Body of pancreas (tissue), 4 donors: Measurements from ENCODE around the gene ZNF839. TPM values are rescaled to one million over a fixed set of nuclear protein-coding genes. Genes with fewer than 3 reads are reported as not detected.

Source experiments
- ATAC-seq: fragments of 150-250 bp; one replicate; pipeline ENCODE4 v1.9.1; 2016
- DNase-seq, 4 donors: peaks; one replicate each; pipeline ENCODE4 v3.0.0-alpha.2; 2019
- H3K27ac ChIP-seq, 4 donors: fragments of 200-600 bp; sonication (generic); 1 replicate in 3 of 4; 2 replicates in 1 of 4; pipeline versions ENCODE4 v1.5.1 to v1.6.1; 2016 to 2019; ENCODE audit warnings: mild to moderate bottlenecking in 1 of 4, mixed read lengths in 1 of 4, moderate library complexity in 1 of 4
- H3K27me3 ChIP-seq, 2 donors: fragments of 200-600 bp; sonication (generic); one replicate each; pipeline ENCODE4 v1.6.0; 2016; ENCODE audit warnings: mild to moderate bottlenecking in 1 of 2
- H3K36me3 ChIP-seq, 2 donors: fragments of 200-600 bp; sonication (generic); replicated peaks in 1 of 2; 2 replicates each; pipeline ENCODE4 v1.5.1; 2016; ENCODE audit warnings: low read depth in 2 of 2; ENCODE audit not compliant: insufficient read depth in 1 of 2
- H3K4me1 ChIP-seq: fragments of 200-600 bp; sonication (generic); one replicate; pipeline ENCODE4 v1.6.0; 2016
- H3K4me3 ChIP-seq, 2 donors: fragments of 200-600 bp; sonication (generic); 1 replicate in 1 of 2; 2 replicates in 1 of 2; pipeline ENCODE4 v1.5.1; 2016 to 2019
- H3K9me3 ChIP-seq, 3 donors: fragments of 200-600 bp; sonication (generic); 1 replicate in 2 of 3; 2 replicates in 1 of 3; pipeline ENCODE4 v1.5.1; 2016
- POLR2A ChIP-seq, 3 donors: fragments of 450-650 bp; IDR thresholded peaks; one replicate each; pipeline ENCODE4 v1.6.1; 2016; ENCODE audit warnings: antibody characterized with exemption in 3 of 3, mild to moderate bottlenecking in 2 of 3
- WGBS, 2 donors: methylation state at CpG; one replicate each; pipeline ENCODE4 v1.1.5; 2017; 5-methylcytosine and 5-hydroxymethylcytosine counted together
- intact Hi-C: fragments of 100-400 bp; cut with DNase I; formaldehyde crosslinking; loops from one replicate; pipeline ENCODE4 v1.15.1; 2023
- total RNA-seq, 2 donors: library from RNA; depleted of rRNA; stranded (reverse); fragments of >200 nt; gene quantifications; one replicate each; pipeline ENCODE4 v1.1.0, GENCODE V29; 2016
- TF ChIP-seq, protein P1 (sequence below), 7 experiments: fragments of 450-650 bp in 4 of 7; fragments of 200-600 bp in 3 of 7; sonication (generic) in 3 of 7; IDR thresholded peaks; one replicate each; pipeline ENCODE4 v1.5.1; 2016 to 2019; ENCODE audit warnings: antibody characterized with exemption in 7 of 7

ZNF839 gene
- total RNA-seq, 2 donors from 2014 or later, result 8.0 to 22.1 TPM

GRCh38 chr14:102304611-102305506, 14.7 kb upstream of the ZNF839 start, which contains the start of gene MOK:
TSS of gene MOK (minus strand) at chr14:102305164. CDS start at chr14:102304968, 196 bp downstream.
- WGBS, 2 donors, result 1 to 3% methylated on average over 25 to 51 of the region's 53 CpGs
- peaks cover 6% of the 10 kb centered on the region for H3K4me1 ChIP-seq
- H3K36me3 ChIP-seq, result no peaks in the 10 kb centered on the region
- TF ChIP-seq POLR2A (IDR thresholded peaks at IDR 0.05), result peak in 2 of 3 donors; percentile 33 to 48
- TF ChIP-seq, protein P1, sequence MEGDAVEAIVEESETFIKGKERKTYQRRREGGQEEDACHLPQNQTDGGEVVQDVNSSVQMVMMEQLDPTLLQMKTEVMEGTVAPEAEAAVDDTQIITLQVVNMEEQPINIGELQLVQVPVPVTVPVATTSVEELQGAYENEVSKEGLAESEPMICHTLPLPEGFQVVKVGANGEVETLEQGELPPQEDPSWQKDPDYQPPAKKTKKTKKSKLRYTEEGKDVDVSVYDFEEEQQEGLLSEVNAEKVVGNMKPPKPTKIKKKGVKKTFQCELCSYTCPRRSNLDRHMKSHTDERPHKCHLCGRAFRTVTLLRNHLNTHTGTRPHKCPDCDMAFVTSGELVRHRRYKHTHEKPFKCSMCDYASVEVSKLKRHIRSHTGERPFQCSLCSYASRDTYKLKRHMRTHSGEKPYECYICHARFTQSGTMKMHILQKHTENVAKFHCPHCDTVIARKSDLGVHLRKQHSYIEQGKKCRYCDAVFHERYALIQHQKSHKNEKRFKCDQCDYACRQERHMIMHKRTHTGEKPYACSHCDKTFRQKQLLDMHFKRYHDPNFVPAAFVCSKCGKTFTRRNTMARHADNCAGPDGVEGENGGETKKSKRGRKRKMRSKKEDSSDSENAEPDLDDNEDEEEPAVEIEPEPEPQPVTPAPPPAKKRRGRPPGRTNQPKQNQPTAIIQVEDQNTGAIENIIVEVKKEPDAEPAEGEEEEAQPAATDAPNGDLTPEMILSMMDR (IDR thresholded peaks at IDR 0.05), result peak in 1 of 7 experiments; percentile 25
- H3K4me3 ChIP-seq, result peak within 1 kb of the TSS; percentile 80 to 96
- ATAC-seq (peak; percentile 99), DNase-seq (peak; percentile 96 to 97 (median 97))
- no peaks in the 10 kb centered on the region for H3K9me3 ChIP-seq
- peak within 1 kb of the TSS in 3 of 4 donors; percentile 81 to 88 (median 82) for H3K27ac ChIP-seq
- H3K27me3 ChIP-seq, result no peaks in the 10 kb centered on the region
- intact Hi-C loops, result no loop called here

DNA sequence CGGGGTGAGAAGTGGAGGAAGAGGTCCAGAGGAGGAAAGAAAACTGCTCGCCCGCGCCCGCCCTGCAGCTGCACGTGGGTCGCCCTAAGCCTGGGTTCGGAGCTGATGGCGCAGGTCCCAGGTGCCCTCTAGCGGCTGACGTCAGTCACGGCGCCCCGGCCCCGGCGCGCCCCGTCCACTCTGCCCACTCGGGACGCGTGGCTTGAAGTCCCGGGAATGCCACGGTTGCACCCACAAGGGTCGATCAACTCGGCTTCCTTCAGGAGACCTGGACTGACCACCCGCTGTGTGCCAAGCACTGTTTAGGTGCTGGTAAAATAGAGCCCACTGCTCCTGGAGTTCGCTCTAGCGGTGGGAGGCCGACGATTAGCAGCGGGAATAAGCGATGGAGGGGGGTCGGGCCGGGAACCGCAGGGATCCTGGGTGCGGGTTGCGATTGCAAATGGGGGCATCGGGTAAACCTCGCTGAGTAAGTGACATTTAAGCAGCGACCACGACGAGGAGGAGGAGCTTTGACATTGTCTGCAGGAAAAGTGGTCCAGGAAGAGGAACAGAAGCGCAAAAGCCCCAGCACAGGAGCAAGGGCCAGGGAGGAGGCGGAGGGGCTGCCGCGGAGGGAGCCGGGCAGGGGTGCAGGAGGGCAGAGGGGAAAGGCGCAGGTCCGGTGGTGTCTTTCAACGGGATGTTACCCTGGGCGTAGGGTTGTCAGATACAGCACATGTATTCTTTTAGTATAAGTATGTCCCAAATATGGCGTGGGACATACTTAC, 5.1 kb upstream of the ZNF839 start:
- Histone ChIP-seq H3K4me3 (no peak overlapping the region), H3K4me1 (peaks cover 37% of the 10 kb centered on the region), H3K9me3 (no peaks in the 10 kb centered on the region), H3K36me3 (no peaks in the 10 kb centered on the region), H3K27ac (peak overlapping the region in 3 of 4 donors; percentile 11 to 37 (median 25)), H3K27me3 (no peaks in the 10 kb centered on the region)
- DNase-seq (peak; percentile 86 to 90 (median 88)), ATAC-seq (peak; percentile 75)
- intact Hi-C loops, result loop anchor here (5.0 kb wide), 1 partner anchor 77 kb away; no protein-coding TSS in a partner anchor
- WGBS, 2 donors, result 6 to 14% methylated on average over 27 to 52 of the region's 52 CpGs
- TF ChIP-seq, protein P1 (IDR thresholded peaks at IDR 0.05), result peak; percentile 87 to 98 (median 95)
- TF ChIP-seq POLR2A (IDR thresholded peaks at IDR 0.05), result no peak

DNA sequence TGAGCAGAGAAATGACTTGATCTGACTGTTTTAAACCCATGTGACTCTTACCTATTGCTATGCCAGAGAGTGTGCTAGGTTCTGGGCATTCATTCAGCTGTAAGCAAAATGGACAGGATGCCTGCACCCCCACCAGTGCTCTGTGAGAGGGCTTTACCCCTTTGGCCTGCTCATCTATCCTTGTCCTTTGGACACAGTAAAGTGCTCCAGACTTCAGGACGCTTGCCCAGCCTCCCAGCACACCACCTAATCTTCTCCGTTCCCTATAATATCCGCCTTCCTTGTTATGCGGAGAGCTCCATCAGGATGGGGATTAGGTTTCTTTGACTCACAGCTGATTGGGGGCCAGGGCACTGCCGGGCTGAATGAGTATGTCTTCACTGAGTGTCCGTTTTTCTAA, 4.4 kb upstream of the ZNF839 start:
- Histone ChIP-seq H3K9me3 (no peaks in the 10 kb centered on the region), H3K36me3 (no peaks in the 10 kb centered on the region), H3K4me3 (no peak overlapping the region), H3K4me1 (peaks cover 37% of the 10 kb centered on the region), H3K27me3 (no peaks in the 10 kb centered on the region), H3K27ac (no peak overlapping the region)
- intact Hi-C loops, result no loop called here
- no peak for ATAC-seq
- 77 to 79% methylated on average over 6 of the region's 6 CpGs for WGBS, 2 donors
- DNase-seq, result no peak
- TF ChIP-seq POLR2A (IDR thresholded peaks at IDR 0.05), result no peak
- TF ChIP-seq, protein P1 (IDR thresholded peaks at IDR 0.05), result no peak

DNA sequence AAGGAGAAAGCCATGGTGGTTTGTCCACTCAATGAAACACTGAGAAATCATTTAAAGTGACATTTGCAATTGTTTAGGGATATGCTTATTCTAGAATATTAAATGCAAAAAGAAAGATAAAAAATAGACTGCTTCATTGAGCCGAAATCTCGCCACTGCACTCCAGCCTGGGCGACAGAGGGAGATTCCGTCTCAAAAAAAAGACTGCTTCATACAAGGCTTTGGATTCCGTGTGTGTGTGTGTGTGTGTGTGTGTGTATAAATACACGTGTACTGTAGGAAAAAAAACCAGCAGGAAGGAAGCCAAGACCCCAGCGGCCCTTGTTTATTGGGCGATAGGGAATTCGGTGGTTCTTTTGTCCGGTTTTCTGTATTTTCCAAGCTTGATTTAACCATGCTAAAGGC, 3.2 kb upstream of the ZNF839 start:
- no peak for ATAC-seq
- intact Hi-C loops, result no loop called here
- peak overlapping the region in 3 of 4 donors; percentile 79 to 92 (median 88) for H3K27ac ChIP-seq

More for the DNA sequence above, 3.2 kb upstream of the ZNF839 start:
- Histone ChIP-seq H3K9me3 (no peaks in the 10 kb centered on the region), H3K27me3 (no peaks in the 10 kb centered on the region), H3K4me1 (peaks cover 49% of the 10 kb centered on the region), H3K36me3 (no peaks in the 10 kb centered on the region), H3K4me3 (no peak overlapping the region)
- DNase-seq, result peak; percentile 33 to 58 (median 54)
- WGBS, 2 donors, result 1 to 2% methylated on average over 10 of the region's 10 CpGs
- TF ChIP-seq, protein P1 (IDR thresholded peaks at IDR 0.05), result no peak
